ENCODE measurements around the gene CEMIP.

The CEMIP gene

DNA sequence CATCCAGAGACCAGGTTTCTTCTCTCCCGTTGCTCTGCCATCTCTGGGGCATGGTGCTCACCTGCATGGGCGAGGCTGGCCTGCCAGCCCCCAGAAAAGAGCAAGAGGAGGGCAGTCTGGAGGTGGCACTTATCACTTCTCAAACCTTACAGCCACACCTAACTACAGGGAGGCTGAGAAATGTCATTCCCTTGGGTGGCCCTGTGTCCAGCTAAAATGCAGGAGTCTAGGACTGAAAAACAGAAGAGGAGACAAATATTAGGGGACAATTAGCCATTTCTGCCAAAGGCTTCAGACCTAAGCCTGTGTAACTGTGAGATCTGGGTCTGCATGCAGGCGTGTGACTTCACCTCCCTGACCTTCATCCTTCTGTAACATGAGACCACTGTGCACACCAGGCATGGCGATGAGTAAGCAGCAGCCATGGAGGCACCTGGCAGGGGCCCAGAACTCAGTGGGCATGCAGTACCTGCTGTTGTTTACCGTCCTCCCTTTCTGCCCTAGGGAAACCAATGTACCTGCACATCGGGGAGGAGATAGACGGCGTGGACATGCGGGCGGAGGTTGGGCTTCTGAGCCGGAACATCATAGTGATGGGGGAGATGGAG lies 127.1 kb downstream of the CEMIP start (continued):
- TF ChIP-seq, protein P1, sequence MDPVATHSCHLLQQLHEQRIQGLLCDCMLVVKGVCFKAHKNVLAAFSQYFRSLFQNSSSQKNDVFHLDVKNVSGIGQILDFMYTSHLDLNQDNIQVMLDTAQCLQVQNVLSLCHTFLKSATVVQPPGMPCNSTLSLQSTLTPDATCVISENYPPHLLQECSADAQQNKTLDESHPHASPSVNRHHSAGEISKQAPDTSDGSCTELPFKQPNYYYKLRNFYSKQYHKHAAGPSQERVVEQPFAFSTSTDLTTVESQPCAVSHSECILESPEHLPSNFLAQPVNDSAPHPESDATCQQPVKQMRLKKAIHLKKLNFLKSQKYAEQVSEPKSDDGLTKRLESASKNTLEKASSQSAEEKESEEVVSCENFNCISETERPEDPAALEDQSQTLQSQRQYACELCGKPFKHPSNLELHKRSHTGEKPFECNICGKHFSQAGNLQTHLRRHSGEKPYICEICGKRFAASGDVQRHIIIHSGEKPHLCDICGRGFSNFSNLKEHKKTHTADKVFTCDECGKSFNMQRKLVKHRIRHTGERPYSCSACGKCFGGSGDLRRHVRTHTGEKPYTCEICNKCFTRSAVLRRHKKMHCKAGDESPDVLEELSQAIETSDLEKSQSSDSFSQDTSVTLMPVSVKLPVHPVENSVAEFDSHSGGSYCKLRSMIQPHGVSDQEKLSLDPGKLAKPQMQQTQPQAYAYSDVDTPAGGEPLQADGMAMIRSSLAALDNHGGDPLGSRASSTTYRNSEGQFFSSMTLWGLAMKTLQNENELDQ (tag by site-specific recombination; IDR thresholded peaks at IDR 0.05; ENCODE audit: low read depth) = no peak
- TF ChIP-seq ZNF629 (tag by site-specific recombination; IDR thresholded peaks at IDR 0.05) = peak; percentile 61
- TF ChIP-seq ZNF837 (tag by site-specific recombination; IDR thresholded peaks at IDR 0.05) = no peak
- TF ChIP-seq ZNF184 (tag by site-specific recombination; IDR thresholded peaks at IDR 0.05) = no peak
- no peak for TF ChIP-seq ZNF16 (tag by site-specific recombination; IDR thresholded peaks at IDR 0.05; ENCODE audit: low read depth)
- TF ChIP-seq ZBTB17 (tag by site-specific recombination; IDR thresholded peaks at IDR 0.05) = peak; percentile 73; the same call in 1 of the 2 replicates
- TF ChIP-seq, protein P2, sequence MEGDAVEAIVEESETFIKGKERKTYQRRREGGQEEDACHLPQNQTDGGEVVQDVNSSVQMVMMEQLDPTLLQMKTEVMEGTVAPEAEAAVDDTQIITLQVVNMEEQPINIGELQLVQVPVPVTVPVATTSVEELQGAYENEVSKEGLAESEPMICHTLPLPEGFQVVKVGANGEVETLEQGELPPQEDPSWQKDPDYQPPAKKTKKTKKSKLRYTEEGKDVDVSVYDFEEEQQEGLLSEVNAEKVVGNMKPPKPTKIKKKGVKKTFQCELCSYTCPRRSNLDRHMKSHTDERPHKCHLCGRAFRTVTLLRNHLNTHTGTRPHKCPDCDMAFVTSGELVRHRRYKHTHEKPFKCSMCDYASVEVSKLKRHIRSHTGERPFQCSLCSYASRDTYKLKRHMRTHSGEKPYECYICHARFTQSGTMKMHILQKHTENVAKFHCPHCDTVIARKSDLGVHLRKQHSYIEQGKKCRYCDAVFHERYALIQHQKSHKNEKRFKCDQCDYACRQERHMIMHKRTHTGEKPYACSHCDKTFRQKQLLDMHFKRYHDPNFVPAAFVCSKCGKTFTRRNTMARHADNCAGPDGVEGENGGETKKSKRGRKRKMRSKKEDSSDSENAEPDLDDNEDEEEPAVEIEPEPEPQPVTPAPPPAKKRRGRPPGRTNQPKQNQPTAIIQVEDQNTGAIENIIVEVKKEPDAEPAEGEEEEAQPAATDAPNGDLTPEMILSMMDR (tag by site-specific recombination; IDR thresholded peaks at IDR 0.05) = no peak
- TF ChIP-seq, protein P3, sequence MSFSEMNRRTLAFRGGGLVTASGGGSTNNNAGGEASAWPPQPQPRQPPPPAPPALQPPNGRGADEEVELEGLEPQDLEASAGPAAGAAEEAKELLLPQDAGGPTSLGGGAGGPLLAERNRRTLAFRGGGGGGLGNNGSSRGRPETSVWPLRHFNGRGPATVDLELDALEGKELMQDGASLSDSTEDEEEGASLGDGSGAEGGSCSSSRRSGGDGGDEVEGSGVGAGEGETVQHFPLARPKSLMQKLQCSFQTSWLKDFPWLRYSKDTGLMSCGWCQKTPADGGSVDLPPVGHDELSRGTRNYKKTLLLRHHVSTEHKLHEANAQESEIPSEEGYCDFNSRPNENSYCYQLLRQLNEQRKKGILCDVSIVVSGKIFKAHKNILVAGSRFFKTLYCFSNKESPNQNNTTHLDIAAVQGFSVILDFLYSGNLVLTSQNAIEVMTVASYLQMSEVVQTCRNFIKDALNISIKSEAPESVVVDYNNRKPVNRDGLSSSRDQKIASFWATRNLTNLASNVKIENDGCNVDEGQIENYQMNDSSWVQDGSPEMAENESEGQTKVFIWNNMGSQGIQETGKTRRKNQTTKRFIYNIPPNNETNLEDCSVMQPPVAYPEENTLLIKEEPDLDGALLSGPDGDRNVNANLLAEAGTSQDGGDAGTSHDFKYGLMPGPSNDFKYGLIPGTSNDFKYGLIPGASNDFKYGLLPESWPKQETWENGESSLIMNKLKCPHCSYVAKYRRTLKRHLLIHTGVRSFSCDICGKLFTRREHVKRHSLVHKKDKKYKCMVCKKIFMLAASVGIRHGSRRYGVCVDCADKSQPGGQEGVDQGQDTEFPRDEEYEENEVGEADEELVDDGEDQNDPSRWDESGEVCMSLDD (tag by site-specific recombination; IDR thresholded peaks at IDR 0.05) = no peak
- TF ChIP-seq ZNF549 (tag by site-specific recombination; IDR thresholded peaks at IDR 0.05) = no peak
- no peak for TF ChIP-seq KLF16 (tag by site-specific recombination; IDR thresholded peaks at IDR 0.05)
- TF ChIP-seq, protein P4, sequence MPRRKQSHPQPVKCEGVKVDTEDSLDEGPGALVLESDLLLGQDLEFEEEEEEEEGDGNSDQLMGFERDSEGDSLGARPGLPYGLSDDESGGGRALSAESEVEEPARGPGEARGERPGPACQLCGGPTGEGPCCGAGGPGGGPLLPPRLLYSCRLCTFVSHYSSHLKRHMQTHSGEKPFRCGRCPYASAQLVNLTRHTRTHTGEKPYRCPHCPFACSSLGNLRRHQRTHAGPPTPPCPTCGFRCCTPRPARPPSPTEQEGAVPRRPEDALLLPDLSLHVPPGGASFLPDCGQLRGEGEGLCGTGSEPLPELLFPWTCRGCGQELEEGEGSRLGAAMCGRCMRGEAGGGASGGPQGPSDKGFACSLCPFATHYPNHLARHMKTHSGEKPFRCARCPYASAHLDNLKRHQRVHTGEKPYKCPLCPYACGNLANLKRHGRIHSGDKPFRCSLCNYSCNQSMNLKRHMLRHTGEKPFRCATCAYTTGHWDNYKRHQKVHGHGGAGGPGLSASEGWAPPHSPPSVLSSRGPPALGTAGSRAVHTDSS (tag by site-specific recombination; IDR thresholded peaks at IDR 0.05) = peak; percentile 77
- peak; percentile 72 for TF ChIP-seq ZNF366 (tag by site-specific recombination; conservative IDR thresholded peaks at IDR 0.05)
- no peak for TF ChIP-seq ZNF354C (tag by site-specific recombination; IDR thresholded peaks at IDR 0.05; ENCODE audit: borderline replicate concordance, low read depth)
- no peak for TF ChIP-seq MZF1 (tag by site-specific recombination; IDR thresholded peaks at IDR 0.05; ENCODE audit: borderline replicate concordance)
- TF ChIP-seq RBAK (tag by site-specific recombination; IDR thresholded peaks at IDR 0.05) = no peak

DNA sequence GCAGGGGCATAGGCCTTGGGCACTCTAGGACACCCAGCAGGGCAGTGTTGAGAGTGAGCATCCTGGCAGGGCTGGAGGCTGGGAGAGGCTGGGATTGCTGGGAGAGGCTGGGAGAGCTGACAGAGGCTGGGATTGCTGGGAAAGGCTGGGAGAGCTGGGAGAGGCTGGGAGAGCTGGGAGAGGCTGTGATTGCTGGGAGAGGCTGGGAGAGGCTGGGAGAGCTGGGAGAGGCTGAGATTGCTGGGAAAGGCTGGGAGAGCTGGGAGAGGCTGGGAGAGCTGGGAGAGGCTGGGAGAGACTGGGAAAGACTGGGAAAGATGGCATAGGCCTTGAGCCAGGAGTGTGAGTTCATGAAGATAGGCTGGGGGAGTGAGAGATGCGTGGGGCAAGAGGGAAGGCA lies 132.7 kb downstream of the CEMIP start:
- Histone ChIP-seq H3K4me3 (ENCODE audit: low read depth, low read length) (no peak overlapping the region), H3K36me3 (ENCODE audit: control insufficient read depth in 2 of 2, insufficient read depth in 1 of 2, low read length in 2 of 2) (no peaks in the 10 kb centered on the region; a peak in 1 of 3 replicates), H3K27ac (ENCODE audit: extremely low read depth, low read depth, low read length) (no peak overlapping the region), H3K9me3 (ENCODE audit: control insufficient read depth, insufficient read depth, low read depth, low read length) (no peaks in the 10 kb centered on the region), H3K4me1 (ENCODE audit: control insufficient read depth, insufficient read depth, low read length) (no peaks in the 10 kb centered on the region)
- CTCF ChIA-PET = interaction anchor here (0.8 to 2.4 kb wide), 6 partner anchors 10 to 252 kb away, joined by 3 to 9 read pairs (median 6); partner anchors contain the start of gene CEMIP
- TF ChIP-seq KLF1 (tag by site-specific recombination; IDR thresholded peaks at IDR 0.05) = peak; percentile 58
- TF ChIP-seq, protein P4 (tag by site-specific recombination; IDR thresholded peaks at IDR 0.05) = no peak
- peak; percentile 91 for TF ChIP-seq ZNF76 (tag by site-specific recombination; IDR thresholded peaks at IDR 0.05; ENCODE audit: borderline replicate concordance, low read depth)
- no peak for TF ChIP-seq ZNF561 (tag by site-specific recombination; IDR thresholded peaks at IDR 0.05; ENCODE audit: borderline replicate concordance)
- POLR2A ChIA-PET = no interaction called here

Measured in HEK293 (cell line).